DND-41 (cell line): Measurements from ENCODE around the gene ADGRE1.

Source experiments
- ATAC-seq: fragments of 200-7000 bp; cut with Tn5 transposase; 3 replicates; pipeline ENCODE4 v1.9.1; 2021; ENCODE audit warnings: low read depth; ENCODE audit not compliant: insufficient read depth
- DNase-seq: peaks from one replicate; pipeline ENCODE4 v3.0.0-alpha.2; 2020
- H2AFZ ChIP-seq: 2 replicates; pipeline ENCODE4 v1.6.0; 2012; ENCODE audit warnings: low read depth, low read length
- H3K27ac ChIP-seq: 2 replicates; pipeline ENCODE4 v1.5.1; 2012; ENCODE audit warnings: low read length, inconsistent platforms
- H3K27me3 ChIP-seq: fragments of 200-600 bp; sonication (generic); 2 replicates; pipeline ENCODE4 v1.6.0; 2012; ENCODE audit warnings: low read length, mild to moderate bottlenecking, inconsistent platforms; ENCODE audit not compliant: insufficient read depth, poor library complexity
- H3K36me3 ChIP-seq: 2 replicates; pipeline ENCODE4 v1.5.1; 2012; ENCODE audit warnings: low read length, inconsistent platforms; ENCODE audit not compliant: insufficient read depth
- H3K4me1 ChIP-seq: 2 replicates; pipeline ENCODE4 v1.5.1; 2012; ENCODE audit warnings: mild to moderate bottlenecking, low read length; ENCODE audit not compliant: insufficient read depth
- H3K4me2 ChIP-seq: 2 replicates; pipeline ENCODE4 v1.6.0; 2012; ENCODE audit warnings: mild to moderate bottlenecking, moderate library complexity, low read length, inconsistent platforms; ENCODE audit not compliant: insufficient read depth
- H3K4me3 ChIP-seq, 2 experiments: fragments of 200-600 bp in 1 of 2; shearing (Covaris generic) in 1 of 2; 2 replicates each; pipeline ENCODE4 v1.5.1; 2012 to 2016; ENCODE audit warnings: inconsistent platforms in 2 of 2, low read length in 2 of 2, mild to moderate bottlenecking in 2 of 2, low read depth in 1 of 2, moderate library complexity in 1 of 2
- H3K79me2 ChIP-seq: 2 replicates; pipeline ENCODE4 v1.6.0; 2012; ENCODE audit warnings: low read length, inconsistent platforms; ENCODE audit not compliant: insufficient read depth
- H3K9ac ChIP-seq: 2 replicates; pipeline ENCODE4 v1.6.0; 2012; ENCODE audit warnings: low read depth, mild to moderate bottlenecking, inconsistent platforms, low read length, moderate library complexity
- H3K9me3 ChIP-seq: 2 replicates; pipeline ENCODE4 v1.5.1; 2012; ENCODE audit warnings: low read length, moderate library complexity, mild to moderate bottlenecking, inconsistent platforms; ENCODE audit not compliant: insufficient read depth, severe bottlenecking
- H4K20me1 ChIP-seq: 2 replicates; pipeline ENCODE4 v1.6.0; 2012; ENCODE audit warnings: low read length; ENCODE audit not compliant: insufficient read depth
- EZH2 ChIP-seq: IDR thresholded peaks from 3 replicates; pipeline ENCODE4 v1.6.1; 2012; ENCODE audit warnings: borderline replicate concordance, low read depth, mild to moderate bottlenecking, moderate library complexity, low read length, inconsistent platforms; ENCODE audit not compliant: severe bottlenecking
- TF ChIP-seq, protein P1 (sequence below): IDR thresholded peaks from 2 replicates; pipeline ENCODE4 v1.5.1; 2012; ENCODE audit warnings: borderline replicate concordance, low read length, moderate library complexity, mild to moderate bottlenecking; ENCODE audit not compliant: poor library complexity, severe bottlenecking; ENCODE audit errors: extremely low read depth

Gene ADGRE1

DNA sequence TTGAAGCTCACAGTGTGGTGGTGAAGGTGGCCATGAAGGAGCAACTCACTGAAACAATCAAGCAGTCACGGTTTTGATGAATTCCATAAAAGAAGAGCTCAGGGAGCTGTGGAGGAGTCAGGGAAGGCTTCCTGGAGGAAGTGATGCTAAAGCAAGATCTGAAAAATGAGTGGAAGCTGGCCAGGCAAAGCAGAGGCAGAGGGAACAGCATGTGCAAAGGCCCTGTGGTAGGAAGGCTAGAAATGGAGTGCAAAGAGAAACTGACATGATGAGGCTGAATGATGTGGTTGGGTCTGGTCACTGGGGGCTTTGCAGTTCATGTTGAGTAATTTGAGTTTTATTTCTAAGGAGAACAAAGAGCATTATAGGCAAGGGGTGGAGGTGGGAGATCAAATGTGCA is 6.9 kb downstream of the ADGRE1 start:
- TF ChIP-seq, protein P1, sequence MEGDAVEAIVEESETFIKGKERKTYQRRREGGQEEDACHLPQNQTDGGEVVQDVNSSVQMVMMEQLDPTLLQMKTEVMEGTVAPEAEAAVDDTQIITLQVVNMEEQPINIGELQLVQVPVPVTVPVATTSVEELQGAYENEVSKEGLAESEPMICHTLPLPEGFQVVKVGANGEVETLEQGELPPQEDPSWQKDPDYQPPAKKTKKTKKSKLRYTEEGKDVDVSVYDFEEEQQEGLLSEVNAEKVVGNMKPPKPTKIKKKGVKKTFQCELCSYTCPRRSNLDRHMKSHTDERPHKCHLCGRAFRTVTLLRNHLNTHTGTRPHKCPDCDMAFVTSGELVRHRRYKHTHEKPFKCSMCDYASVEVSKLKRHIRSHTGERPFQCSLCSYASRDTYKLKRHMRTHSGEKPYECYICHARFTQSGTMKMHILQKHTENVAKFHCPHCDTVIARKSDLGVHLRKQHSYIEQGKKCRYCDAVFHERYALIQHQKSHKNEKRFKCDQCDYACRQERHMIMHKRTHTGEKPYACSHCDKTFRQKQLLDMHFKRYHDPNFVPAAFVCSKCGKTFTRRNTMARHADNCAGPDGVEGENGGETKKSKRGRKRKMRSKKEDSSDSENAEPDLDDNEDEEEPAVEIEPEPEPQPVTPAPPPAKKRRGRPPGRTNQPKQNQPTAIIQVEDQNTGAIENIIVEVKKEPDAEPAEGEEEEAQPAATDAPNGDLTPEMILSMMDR = no peak
- no peak for TF ChIP-seq EZH2
- Histone ChIP-seq H3K27ac (no peak overlapping the region), H3K4me2 (no peak overlapping the region), H3K9me3 (no peaks in the 10 kb centered on the region), H2AFZ (no peak overlapping the region), H4K20me1 (no peaks in the 10 kb centered on the region), H3K79me2 (no peaks in the 10 kb centered on the region), H3K4me1 (peaks cover 34% of the 10 kb centered on the region), H3K9ac (no peak overlapping the region), H3K36me3 (no peaks in the 10 kb centered on the region), H3K4me3 (no peak overlapping the region), H3K27me3 (no peaks in the 10 kb centered on the region)
- DNase-seq (no peak), ATAC-seq (no peak)

DNA sequence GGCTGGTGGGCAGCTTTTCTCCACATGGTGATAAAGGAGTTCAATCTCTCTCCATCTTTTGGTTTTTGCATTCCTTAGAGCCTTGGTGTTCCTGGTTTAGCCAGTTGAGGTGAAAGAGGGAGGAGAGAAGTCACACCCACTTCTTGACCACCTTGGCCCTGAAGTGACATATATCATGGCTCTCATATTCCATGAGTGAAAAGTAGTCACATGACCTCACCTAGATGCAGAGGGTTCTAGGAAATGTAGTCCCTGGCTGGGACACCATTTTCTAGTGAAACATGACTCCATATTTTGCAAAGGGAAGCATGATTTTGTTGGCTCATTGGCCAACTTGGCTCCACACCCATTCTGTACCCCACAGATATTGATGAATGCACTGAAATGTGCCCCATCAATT is 16.1 kb downstream of the ADGRE1 start:
- no peaks in the 10 kb centered on the region for H3K4me1 ChIP-seq
- no peak overlapping the region for H3K4me2 ChIP-seq
- no peak for DNase-seq
- H3K36me3 ChIP-seq = no peaks in the 10 kb centered on the region
- H3K9ac ChIP-seq = no peak overlapping the region
- no peak overlapping the region for H3K4me3 ChIP-seq
- H4K20me1 ChIP-seq = no peaks in the 10 kb centered on the region
- no peak overlapping the region for H3K27ac ChIP-seq
- peaks cover 19% of the 10 kb centered on the region for H3K9me3 ChIP-seq
- H3K79me2 ChIP-seq = no peaks in the 10 kb centered on the region
- TF ChIP-seq, protein P1 = no peak
- no peak for TF ChIP-seq EZH2
- H3K27me3 ChIP-seq = no peaks in the 10 kb centered on the region
- no peak for ATAC-seq
- H2AFZ ChIP-seq = no peak overlapping the region

DNA sequence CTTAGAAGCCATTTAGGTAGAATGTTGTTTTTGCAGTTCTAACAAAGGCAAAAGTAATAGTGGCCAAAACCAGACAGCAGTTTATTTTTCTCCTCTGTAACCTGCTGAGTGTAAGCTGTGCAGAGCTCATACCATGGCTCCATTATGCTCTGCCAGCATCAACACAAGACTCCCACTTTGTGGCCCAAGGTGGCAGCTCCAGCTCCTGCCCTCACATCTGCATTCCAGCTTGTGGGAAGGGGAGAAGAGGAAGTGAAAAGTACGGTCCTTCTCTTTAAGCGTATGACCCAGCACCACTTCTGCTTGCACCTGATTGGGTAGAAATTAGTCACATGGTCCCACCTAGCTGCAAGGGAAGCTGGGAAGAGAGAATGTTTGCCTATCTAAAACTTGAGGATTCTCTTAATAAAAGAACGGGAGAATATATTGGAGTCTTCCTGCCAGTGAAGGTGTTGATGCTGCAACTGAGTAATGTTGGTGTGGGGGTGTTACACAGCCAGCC is 19.2 kb downstream of the ADGRE1 start:
- H3K79me2 ChIP-seq = no peaks in the 10 kb centered on the region
- ATAC-seq (no peak), DNase-seq (no peak)
- no peak overlapping the region for H3K4me2 ChIP-seq
- TF ChIP-seq, protein P1 = no peak
- TF ChIP-seq EZH2 = no peak
- no peak overlapping the region for H3K4me3 ChIP-seq
- no peaks in the 10 kb centered on the region for H4K20me1 ChIP-seq
- no peak overlapping the region for H3K9ac ChIP-seq
- no peak overlapping the region for H2AFZ ChIP-seq
- peaks cover 18% of the 10 kb centered on the region for H3K9me3 ChIP-seq
- H3K27ac ChIP-seq = no peak overlapping the region
- no peaks in the 10 kb centered on the region for H3K4me1 ChIP-seq
- H3K36me3 ChIP-seq = no peaks in the 10 kb centered on the region
- H3K27me3 ChIP-seq = no peaks in the 10 kb centered on the region

DNA sequence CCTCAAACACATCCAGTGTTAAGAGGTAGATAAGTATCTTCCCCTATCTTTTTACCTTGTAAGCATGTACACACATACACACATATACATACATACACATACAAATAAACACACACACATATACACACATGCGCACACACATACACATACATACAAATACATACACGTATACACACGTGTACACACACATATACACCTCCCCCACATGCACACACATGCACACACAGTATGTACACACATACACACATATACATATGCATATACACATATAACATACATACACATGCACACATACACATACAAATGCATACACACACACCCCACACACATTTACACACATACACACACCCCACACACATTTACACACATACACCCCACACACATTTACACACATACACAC is 24.1 kb downstream of the ADGRE1 start:
- no peak overlapping the region for H3K9ac ChIP-seq
- H3K36me3 ChIP-seq = no peaks in the 10 kb centered on the region
- no peaks in the 10 kb centered on the region for H4K20me1 ChIP-seq
- no peaks in the 10 kb centered on the region for H3K4me1 ChIP-seq
- no peaks in the 10 kb centered on the region for H3K27me3 ChIP-seq
- no peak for TF ChIP-seq EZH2
- TF ChIP-seq, protein P1 = no peak
- H3K4me2 ChIP-seq = no peak overlapping the region
- DNase-seq (no peak), ATAC-seq (no peak)
- peaks cover 21% of the 10 kb centered on the region for H3K9me3 ChIP-seq
- H3K27ac ChIP-seq = no peak overlapping the region
- H3K4me3 ChIP-seq = no peak overlapping the region
- H3K79me2 ChIP-seq = no peaks in the 10 kb centered on the region
- H2AFZ ChIP-seq = no peak overlapping the region
